Neural cell (in vitro differentiated cells): ENCODE data around the gene HMBS.

Experiments used
- CTCF ChIP-seq: fragments of 450-650 bp; IDR thresholded peaks from 2 replicates; pipeline ENCODE4 v1.5.1; 2014; ENCODE audit warnings: antibody characterized with exemption, mild to moderate bottlenecking, moderate library complexity; ENCODE audit not compliant: poor library complexity, severe bottlenecking
- RAD21 ChIP-seq: fragments of 450-650 bp; conservative IDR thresholded peaks from 2 replicates; pipeline ENCODE4 v1.6.1; 2014; ENCODE audit warnings: antibody characterized with exemption, mild to moderate bottlenecking, moderate library complexity

DNA sequence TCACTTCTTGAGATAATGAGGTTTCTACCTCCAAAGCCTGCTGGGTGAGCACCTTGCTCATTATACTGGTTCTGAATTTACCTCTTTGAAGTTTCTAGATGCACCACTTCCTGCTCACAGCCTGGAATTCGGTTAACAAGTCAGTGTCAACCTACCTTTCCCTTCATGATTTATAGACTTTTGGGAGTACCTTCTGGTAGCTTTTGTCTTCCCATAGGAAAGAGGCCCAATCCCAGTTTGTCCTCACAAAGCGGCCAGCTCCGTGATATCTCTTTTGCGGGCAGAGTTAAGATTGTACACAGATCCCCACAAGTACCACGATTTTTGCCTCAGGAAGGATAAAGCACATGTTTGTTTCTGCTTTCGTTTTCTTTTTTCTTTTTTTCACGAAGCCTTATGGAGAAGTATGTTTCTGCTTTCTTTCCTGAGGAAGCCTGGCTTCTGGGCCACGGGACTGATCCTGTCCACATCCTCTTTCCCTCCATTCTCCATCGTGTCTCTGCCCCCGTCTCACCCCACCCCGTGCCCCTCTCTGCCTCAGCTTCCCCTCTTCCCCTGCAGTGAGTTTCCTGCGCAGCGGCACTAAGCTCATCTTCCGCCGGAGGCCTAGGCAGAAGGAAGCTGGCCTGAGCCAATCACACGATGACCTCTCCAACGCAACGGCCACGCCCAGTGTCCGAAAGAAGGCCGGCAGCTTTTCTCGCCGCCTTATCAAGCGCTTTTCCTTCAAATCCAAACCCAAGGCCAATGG, 31.0 kb downstream of the HMBS start:
- TF ChIP-seq CTCF: no peak
- TF ChIP-seq RAD21: no peak
